Measurements from ENCODE around the gene PARD3.
"Not testable (repeated sequence)": the region's sequence is repeated elsewhere in the genome, so short reads cannot be mapped to it uniquely, and the experiment has no call there.

The PARD3 gene

GRCh38 chr10:34709637-34710390, 105.3 kb downstream of the PARD3 start:
- DNase-seq, result no peak

- no peak for DNase-seq
Measured at GRCh38 chr10:34707656-34708055, 107.4 kb downstream of the PARD3 start.

- not testable (repeated sequence) for DNase-seq
Measured at GRCh38 chr10:34706992-34707391, 108.1 kb downstream of the PARD3 start.

- no peak for DNase-seq
Measured at GRCh38 chr10:34706147-34706546, 108.9 kb downstream of the PARD3 start.

- DNase-seq, result no peak
Measured at GRCh38 chr10:34705563-34705962, 109.5 kb downstream of the PARD3 start.

- no peak for DNase-seq
Measured at GRCh38 chr10:34704526-34705184, 110.4 kb downstream of the PARD3 start.

- no peak for DNase-seq
Measured at GRCh38 chr10:34702982-34703381, 112.1 kb downstream of the PARD3 start.

- no peak for DNase-seq
Measured at GRCh38 chr10:34702093-34702937, 112.8 kb downstream of the PARD3 start.

GRCh38 chr10:34701194-34701593, 113.9 kb downstream of the PARD3 start:
- DNase-seq, result no peak

GRCh38 chr10:34700752-34701151, 114.3 kb downstream of the PARD3 start:
- not testable (repeated sequence) for DNase-seq

GRCh38 chr10:34699904-34700517, 115.1 kb downstream of the PARD3 start:
- DNase-seq, result no peak

- DNase-seq, result no peak
Measured at GRCh38 chr10:34698979-34699378, 116.1 kb downstream of the PARD3 start.

- no peak for DNase-seq
Measured at GRCh38 chr10:34698248-34698831, 116.8 kb downstream of the PARD3 start.

GRCh38 chr10:34697351-34698247, 117.5 kb downstream of the PARD3 start:
- DNase-seq, result no peak

- DNase-seq, result no peak
Measured at GRCh38 chr10:34696423-34696822, 118.7 kb downstream of the PARD3 start.

- no peak for DNase-seq
Measured at GRCh38 chr10:34690383-34691049, 124.6 kb downstream of the PARD3 start.

GRCh38 chr10:34689053-34689452, 126.0 kb downstream of the PARD3 start:
- no peak for DNase-seq

GRCh38 chr10:34687434-34688210, 127.5 kb downstream of the PARD3 start:
- DNase-seq, result no peak

GRCh38 chr10:34682580-34682979, 132.5 kb downstream of the PARD3 start:
- no peak for DNase-seq

- no peak for DNase-seq
Measured at GRCh38 chr10:34681933-34682332, 133.2 kb downstream of the PARD3 start.
